Thymus (tissue), 14 donors: ENCODE measurements around the gene GATAD1. TPM values are rescaled to one million over a fixed set of nuclear protein-coding genes. Genes with fewer than 3 reads are reported as not detected.
"Not testable (repeated sequence)": the region's sequence is repeated elsewhere in the genome, so short reads cannot be mapped to it uniquely, and the experiment has no call there.

Source experiments
- DNase-seq, 9 donors: peaks; one replicate each; pipeline ENCODE4 v3.0.0-alpha.2; 2013; ENCODE audit warnings: low spot score in 9 of 9, low read depth in 6 of 9, missing footprints in 1 of 9
- H3K27ac ChIP-seq, 2 donors: one replicate each; pipeline ENCODE4 v1.5.1; 2013; ENCODE audit warnings: control low read depth in 1 of 2, low read depth in 1 of 2, low read length in 1 of 2, mild to moderate bottlenecking in 1 of 2, moderate library complexity in 1 of 2
- H3K27me3 ChIP-seq, 2 donors: one replicate each; pipeline ENCODE4 v1.5.1; 2013; ENCODE audit warnings: low read length in 1 of 2; ENCODE audit not compliant: control insufficient read depth in 2 of 2, insufficient read depth in 1 of 2
- H3K36me3 ChIP-seq, 2 donors: one replicate each; pipeline ENCODE4 v1.5.1; 2013; ENCODE audit warnings: low read length in 1 of 2, mild to moderate bottlenecking in 1 of 2, moderate library complexity in 1 of 2; ENCODE audit not compliant: control insufficient read depth in 2 of 2, insufficient read depth in 2 of 2
- H3K4me1 ChIP-seq, 2 donors: one replicate each; pipeline ENCODE4 v1.5.1; 2013; ENCODE audit warnings: low read length in 2 of 2; ENCODE audit not compliant: control insufficient read depth in 2 of 2, insufficient read depth in 2 of 2
- H3K4me3 ChIP-seq, 2 donors: one replicate each; pipeline ENCODE4 v1.5.1; 2013; ENCODE audit warnings: low read length in 2 of 2, control low read depth in 1 of 2, mild to moderate bottlenecking in 1 of 2
- H3K9me3 ChIP-seq, 2 donors: one replicate each; pipeline ENCODE4 v1.5.1; 2013; ENCODE audit warnings: low read length in 1 of 2, mild to moderate bottlenecking in 1 of 2; ENCODE audit not compliant: control insufficient read depth in 2 of 2, insufficient read depth in 1 of 2
- WGBS: extraction: QIAGEN DNeasy Blood & Tissue Kit; methylation state at CpG from one replicate; pipeline ENCODE4 v1.1.7; 2013; 5-methylcytosine and 5-hydroxymethylcytosine counted together
- long read RNA-seq, 10 donors: transcript quantifications; one replicate each; lab custom pipeline, GENCODE V29; 2026
- polyA plus RNA-seq: library from polyadenylated mRNA; stranded (reverse); fragments of 200-250 nt; gene quantifications from one replicate; pipeline ENCODE4 v1.2.3, GENCODE V29; 2013
- total RNA-seq: library from RNA; stranded (reverse); fragments of 120-200 nt; gene quantifications from one replicate; pipeline ENCODE4 v1.2.4, GENCODE V29; 2013
- donor health status: healthy.

GATAD1 gene
- total RNA-seq (8.8 TPM), polyA plus RNA-seq (24.6 TPM)
- long read RNA-seq, donor 1 = 0 reads
- long read RNA-seq, donor 2 = 0 reads
- long read RNA-seq, donor 3, partial matches to known transcripts = 0 of 4 reads
- long read RNA-seq, donor 3, other reads (novel, unspliced or antisense) = 0 of 4 reads
- long read RNA-seq, donor 4, partial matches to known transcripts = 0 of 1 reads
- long read RNA-seq, donor 4, other reads (novel, unspliced or antisense) = 0 of 1 reads
- long read RNA-seq, donor 5, transcript GATAD1-201 (5 exons, 3,962 nt) = major isoform, 9 of 15 reads
- long read RNA-seq, donor 5, partial matches to known transcripts = 0 of 15 reads
- long read RNA-seq, donor 5, other reads (novel, unspliced or antisense) = 0 of 15 reads
- long read RNA-seq, donor 6, transcript GATAD1-201 (5 exons, 3,962 nt) = major isoform, 5 of 9 reads
- long read RNA-seq, donor 6, partial matches to known transcripts = 0 of 9 reads
- long read RNA-seq, donor 6, other reads (novel, unspliced or antisense) = 0 of 9 reads
- long read RNA-seq, donor 7, partial matches to known transcripts = 0 of 5 reads
- long read RNA-seq, donor 7, other reads (novel, unspliced or antisense) = 0 of 5 reads
- long read RNA-seq, donor 8, partial matches to known transcripts = 0 of 2 reads
- long read RNA-seq, donor 8, other reads (novel, unspliced or antisense) = 0 of 2 reads
- long read RNA-seq, donor 9, partial matches to known transcripts = 0 of 2 reads
- long read RNA-seq, donor 9, other reads (novel, unspliced or antisense) = 0 of 2 reads
- long read RNA-seq, donor 10, partial matches to known transcripts = 0 of 3 reads
- long read RNA-seq, donor 10, other reads (novel, unspliced or antisense) = 0 of 3 reads

- Histone ChIP-seq H3K27ac (peak within 1 kb of the TSS; percentile 95 to 97), H3K36me3 (peaks cover 6 to 13% of the 10 kb centered on the region in 2 donors), H3K27me3 (no peaks in the 10 kb centered on the region), H3K4me1 (peaks cover 6 to 10% of the 10 kb centered on the region in 2 donors), H3K4me3 (peak within 1 kb of the TSS; percentile 86 to 95), H3K9me3 (no peaks in the 10 kb centered on the region)
- DNase-seq = peak in 6 of 9 donors; percentile 74 to 85 (median 77)
- under 1% methylated on average over 87 of the region's 87 CpGs for WGBS
Measured at GRCh38 chr7:92447345-92448204, at the start of gene GATAD1. GATAD1 (plus strand) TSS chr7:92447482; CDS start chr7:92447730, 248 bp downstream.

GRCh38 chr7:92397542-92397941 is 49.7 kb upstream of the GATAD1 start:
- Histone ChIP-seq H3K27me3 (no peaks in the 10 kb centered on the region), H3K9me3 (no peaks in the 10 kb centered on the region), H3K4me1 (no peaks in the 10 kb centered on the region), H3K36me3 (peaks cover 21 to 27% of the 10 kb centered on the region in 2 donors), H3K27ac (no peak overlapping the region), H3K4me3 (no peak overlapping the region)
- WGBS = 98% methylated on average over 6 of the region's 6 CpGs
- no peak for DNase-seq

GRCh38 chr7:92400013-92400412 is 47.3 kb upstream of the GATAD1 start:
- Histone ChIP-seq H3K27me3 (no peaks in the 10 kb centered on the region), H3K4me3 (no peak overlapping the region), H3K27ac (no peak overlapping the region), H3K9me3 (no peaks in the 10 kb centered on the region), H3K4me1 (peaks cover 0 to 11% of the 10 kb centered on the region in 2 donors), H3K36me3 (peaks cover 21 to 27% of the 10 kb centered on the region in 2 donors)
- 98% methylated on average over 2 of the region's 2 CpGs for WGBS
- DNase-seq = no peak

GRCh38 chr7:92402920-92403759 is 44.1 kb upstream of the GATAD1 start:
- Histone ChIP-seq H3K9me3 (no peaks in the 10 kb centered on the region), H3K27me3 (no peaks in the 10 kb centered on the region), H3K27ac (no peak overlapping the region), H3K4me3 (no peak overlapping the region), H3K36me3 (peaks cover 10 to 18% of the 10 kb centered on the region in 2 donors), H3K4me1 (peaks cover 0 to 11% of the 10 kb centered on the region in 2 donors)
- no peak for DNase-seq
- WGBS = 93% methylated on average over 4 of the region's 4 CpGs

- 95% methylated on average over 6 of the region's 6 CpGs for WGBS
- no peaks in the 10 kb centered on the region for H3K9me3 ChIP-seq
- no peak for DNase-seq
Measured at GRCh38 chr7:92403760-92404074, 43.6 kb upstream of the GATAD1 start.

GRCh38 chr7:92404170-92404614 is 43.1 kb upstream of the GATAD1 start:
- Histone ChIP-seq H3K9me3 (no peaks in the 10 kb centered on the region), H3K27ac (no peak overlapping the region), H3K27me3 (no peaks in the 10 kb centered on the region), H3K4me1 (peaks cover 0 to 11% of the 10 kb centered on the region in 2 donors), H3K36me3 (peaks cover 3 to 7% of the 10 kb centered on the region in 2 donors), H3K4me3 (no peak overlapping the region)
- DNase-seq = peak in 3 of 9 donors; percentile 4 to 51 (median 10)
- 23% methylated on average over 6 of the region's 6 CpGs for WGBS

More at GRCh38 chr7:92403760-92404074, 43.6 kb upstream of the GATAD1 start:
- Histone ChIP-seq H3K4me3 (no peak overlapping the region), H3K27ac (no peak overlapping the region), H3K4me1 (peaks cover 0 to 11% of the 10 kb centered on the region in 2 donors), H3K36me3 (peaks cover 4 to 12% of the 10 kb centered on the region in 2 donors), H3K27me3 (no peaks in the 10 kb centered on the region)

- WGBS = 100% methylated on average over 1 of the region's 1 CpG
- no peaks in the 10 kb centered on the region for H3K27me3 ChIP-seq
- H3K4me1 ChIP-seq = peaks cover 0 to 2% of the 10 kb centered on the region in 2 donors
- H3K4me3 ChIP-seq = no peak overlapping the region
- H3K9me3 ChIP-seq = no peaks in the 10 kb centered on the region
- H3K36me3 ChIP-seq = no peaks in the 10 kb centered on the region
- no peak overlapping the region for H3K27ac ChIP-seq
- no peak for DNase-seq
Measured at GRCh38 chr7:92409357-92409756, 37.9 kb upstream of the GATAD1 start.

- H3K4me3 ChIP-seq, H3K27me3 ChIP-seq, H3K4me1 ChIP-seq, H3K27ac ChIP-seq, H3K36me3 ChIP-seq, DNase-seq, H3K9me3 ChIP-seq: not testable (repeated sequence)
- WGBS = 92% methylated on average over 6 of the region's 6 CpGs
Measured at GRCh38 chr7:92410162-92410561, 37.1 kb upstream of the GATAD1 start.
